ENCODE data around the gene JUN. TPM values are rescaled to one million over a fixed set of nuclear protein-coding genes. Genes with fewer than 3 reads are reported as not detected.

The JUN gene
- total RNA-seq, 1 experiment from 2014 or later: 36.6 TPM

Other genes with a start within 250 kb of the JUN start
- gene OMA1, start 237.3 kb downstream of the JUN start, total RNA-seq (2014; rRNA removed; shearing (Covaris generic)): 23.5 and 32.1 TPM in 2 replicates
- gene TACSTD2, start 206.8 kb downstream of the JUN start, total RNA-seq (2014; rRNA removed; shearing (Covaris generic)): not detected in 2 replicates
- 8.7 and 13.1 TPM in 2 replicates for gene MYSM1, start 84.0 kb downstream of the JUN start, total RNA-seq (2014; rRNA removed; shearing (Covaris generic))